Inflammatory macrophage treated with lipopolysaccharide for 4 hours (primary cell): ENCODE results near the gene C16orf86.

Source experiments
- DNase-seq: peaks from one replicate; pipeline ENCODE4 v3.0.0-alpha.2; 2020

C16orf86 gene, protein sequence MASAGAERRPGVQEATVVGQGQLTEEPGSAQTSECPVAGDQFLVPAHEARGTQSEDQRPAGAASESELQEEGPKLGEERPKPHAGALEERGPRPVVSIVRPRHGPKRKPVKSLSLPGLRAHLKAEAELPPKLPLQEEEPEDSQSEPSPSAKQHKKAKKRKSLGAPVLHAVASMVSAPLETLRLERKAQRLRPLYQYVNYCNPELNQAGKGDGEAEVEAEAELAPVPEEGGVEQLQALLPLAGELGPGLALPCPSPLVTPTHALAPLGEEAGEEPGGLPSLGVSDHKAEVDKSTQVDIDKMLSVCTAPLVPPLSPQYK

DNA sequence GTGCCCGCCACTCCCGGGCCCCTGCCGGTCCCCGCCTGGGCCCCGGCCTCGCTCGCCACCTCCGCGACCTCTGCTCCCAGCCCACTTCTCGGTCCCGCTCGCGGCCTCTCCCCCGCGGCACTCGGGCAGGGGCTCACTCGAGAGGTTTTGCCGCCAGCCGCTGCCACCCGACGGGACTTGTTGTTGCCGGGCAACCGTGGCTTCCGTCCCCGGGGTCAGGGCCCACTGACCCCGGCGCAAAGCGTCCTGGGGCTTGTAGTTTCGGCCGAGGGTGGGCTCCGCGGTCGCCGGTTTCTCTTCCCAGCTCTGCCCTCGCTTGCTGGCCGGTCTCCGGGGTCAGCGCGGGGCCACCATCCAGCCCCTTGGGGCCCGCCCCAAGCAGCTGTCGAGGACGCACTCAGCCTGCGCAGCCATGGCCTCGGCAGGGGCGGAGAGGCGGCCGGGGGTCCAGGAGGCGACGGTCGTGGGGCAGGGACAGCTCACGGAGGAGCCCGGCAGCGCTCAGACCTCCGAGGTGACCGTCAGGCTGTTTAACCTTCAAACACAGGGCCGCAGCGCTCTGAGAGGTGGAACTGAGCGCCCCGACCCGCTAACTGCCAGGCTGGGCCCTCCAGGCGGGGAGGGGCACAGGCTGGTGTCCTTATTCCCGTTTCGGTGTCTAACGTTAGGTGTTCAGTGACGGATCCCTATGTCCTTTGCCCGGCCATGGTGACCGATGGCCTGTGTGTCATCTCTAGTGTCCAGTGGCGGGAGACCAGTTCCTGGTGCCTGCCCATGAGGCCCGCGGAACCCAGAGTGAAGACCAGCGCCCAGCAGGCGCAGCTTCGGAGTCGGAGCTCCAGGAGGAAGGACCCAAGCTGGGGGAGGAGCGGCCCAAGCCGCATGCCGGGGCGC is at the start of gene C16orf86, which contains the start of gene ENKD1:
C16orf86 (plus strand) TSS at position 256 of the 894 bp plus-strand sequence; CDS start at position 413, 157 bp downstream.
ENKD1 (minus strand) TSS at position 192 of the 894 bp plus-strand sequence. CDS start 308 bp downstream, outside the sequence.
- peak; percentile 84 for DNase-seq

DNA sequence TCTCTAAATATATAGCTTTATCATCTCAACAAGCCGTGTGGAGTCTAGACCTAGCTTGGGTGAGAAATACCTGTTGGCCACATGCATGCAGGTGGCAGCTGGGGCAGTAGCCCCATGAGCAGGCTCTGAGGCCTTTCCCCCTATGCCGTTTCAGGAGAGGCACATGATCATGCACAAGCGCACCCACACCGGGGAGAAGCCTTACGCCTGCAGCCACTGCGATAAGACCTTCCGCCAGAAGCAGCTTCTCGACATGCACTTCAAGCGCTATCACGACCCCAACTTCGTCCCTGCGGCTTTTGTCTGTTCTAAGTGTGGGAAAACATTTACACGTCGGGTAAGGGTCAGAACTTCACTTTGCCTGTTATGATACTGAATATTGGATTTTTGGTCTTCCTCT is 38.4 kb upstream of the C16orf86 start:
- DNase-seq: no peak

DNA sequence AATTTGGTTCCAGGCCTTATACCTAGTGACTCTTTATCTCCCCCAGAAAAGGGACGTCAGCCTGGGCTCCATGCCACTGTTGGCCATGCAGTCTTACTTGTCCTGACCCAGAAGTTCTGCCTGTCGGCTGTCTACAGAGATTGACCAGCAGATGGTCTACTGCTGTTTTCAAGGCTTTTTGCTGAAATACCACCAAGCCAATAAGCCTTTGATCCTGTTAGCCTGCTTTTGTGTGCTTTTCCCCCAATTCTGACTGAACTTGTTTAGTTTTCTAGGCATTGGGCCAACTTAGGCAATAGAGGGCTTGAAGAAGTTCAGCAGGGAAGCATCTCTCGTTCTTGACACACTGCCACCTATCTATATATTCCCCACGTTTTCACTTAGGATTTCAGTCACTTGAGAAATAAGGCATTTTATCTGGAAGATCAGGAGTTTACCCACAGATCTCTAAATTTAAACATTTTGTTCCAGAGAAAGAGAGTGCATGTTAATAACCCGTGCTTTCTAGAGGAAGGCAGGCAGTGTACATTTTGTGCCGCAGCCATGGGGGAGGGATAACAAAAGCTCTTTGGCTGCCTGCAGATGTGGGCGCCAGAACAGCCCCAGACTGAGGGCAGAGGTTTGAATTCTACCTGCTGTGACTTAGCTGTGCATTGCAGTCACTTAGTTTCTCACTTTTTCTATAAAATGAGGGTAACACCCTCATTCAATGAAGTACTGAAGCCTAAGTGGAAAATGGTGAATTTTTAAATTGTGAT is 34.0 kb upstream of the C16orf86 start:
- no peak for DNase-seq

DNA sequence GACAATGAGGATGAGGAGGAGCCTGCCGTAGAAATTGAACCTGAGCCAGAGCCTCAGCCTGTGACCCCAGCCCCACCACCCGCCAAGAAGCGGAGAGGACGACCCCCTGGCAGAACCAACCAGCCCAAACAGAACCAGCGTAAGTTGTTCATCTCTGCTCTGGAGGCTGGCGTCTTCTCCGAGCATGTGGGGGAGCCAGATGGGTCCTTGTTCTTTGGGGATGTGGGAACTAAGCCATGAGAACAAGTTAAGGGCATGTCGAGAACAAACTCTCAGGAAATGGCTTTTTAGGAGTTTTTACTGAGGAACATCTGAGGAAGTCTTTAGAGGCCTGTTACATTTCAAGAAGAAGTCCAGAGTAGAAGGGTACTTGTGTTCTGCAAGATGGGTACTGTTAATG is 29.9 kb upstream of the C16orf86 start:
- no peak for DNase-seq

DNA sequence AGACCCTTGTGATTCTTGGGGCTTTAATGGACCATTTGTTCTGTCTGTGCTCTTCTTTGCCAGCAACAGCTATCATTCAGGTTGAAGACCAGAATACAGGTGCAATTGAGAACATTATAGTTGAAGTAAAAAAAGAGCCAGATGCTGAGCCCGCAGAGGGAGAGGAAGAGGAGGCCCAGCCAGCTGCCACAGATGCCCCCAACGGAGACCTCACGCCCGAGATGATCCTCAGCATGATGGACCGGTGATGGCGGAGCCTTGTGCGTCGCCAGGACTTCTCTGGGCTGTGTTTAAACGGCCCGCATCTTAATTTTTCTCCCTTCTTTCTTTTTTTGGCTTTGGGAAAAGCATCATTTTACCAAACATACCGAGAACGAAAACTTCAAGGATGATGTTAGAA is 29.0 kb upstream of the C16orf86 start:
- no peak for DNase-seq

DNA sequence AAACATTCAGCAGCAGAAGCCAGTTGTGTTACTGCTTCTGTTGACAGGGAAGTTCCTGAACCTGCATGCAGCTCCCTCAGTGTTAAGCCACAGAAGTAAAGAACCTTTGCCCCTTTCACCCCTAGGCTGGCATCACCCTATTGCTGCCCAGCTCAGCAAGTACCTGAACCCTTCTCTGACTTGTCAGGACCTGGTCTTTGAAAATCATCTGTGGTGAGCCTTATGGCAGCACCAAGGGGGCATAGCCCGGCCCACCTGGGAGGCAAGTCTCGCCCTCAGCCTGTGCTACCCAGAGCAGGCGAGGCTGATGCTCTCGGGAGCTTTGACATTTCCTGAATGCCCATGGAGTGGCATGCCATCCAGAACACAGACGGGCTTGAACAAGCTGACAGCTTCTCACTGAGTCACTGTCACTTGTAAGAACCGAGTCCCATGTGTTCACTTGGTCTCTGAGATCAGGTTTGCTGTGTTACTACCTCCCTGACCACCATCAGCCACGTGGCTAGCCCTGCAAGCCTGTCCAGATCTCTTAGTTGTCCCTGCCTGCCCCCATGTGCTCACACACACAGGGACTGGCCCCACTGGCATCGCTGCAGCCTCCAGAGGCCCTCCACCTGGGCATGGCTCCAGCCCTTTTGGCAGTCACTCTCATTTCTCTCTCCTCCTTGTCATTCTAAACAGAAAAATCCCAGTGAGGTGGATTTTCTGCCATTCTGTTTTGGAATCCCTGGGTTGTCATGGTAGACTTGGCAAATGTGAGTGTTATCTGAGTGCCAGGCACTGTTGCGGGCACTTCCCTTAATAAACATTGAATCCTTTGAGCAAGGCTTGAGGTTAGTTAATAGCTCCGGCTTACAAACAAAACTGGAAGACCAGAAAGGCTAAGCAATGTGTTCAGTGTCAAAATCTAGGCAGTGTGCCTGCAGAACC is 24.6 kb upstream of the C16orf86 start:
- no peak for DNase-seq

DNA sequence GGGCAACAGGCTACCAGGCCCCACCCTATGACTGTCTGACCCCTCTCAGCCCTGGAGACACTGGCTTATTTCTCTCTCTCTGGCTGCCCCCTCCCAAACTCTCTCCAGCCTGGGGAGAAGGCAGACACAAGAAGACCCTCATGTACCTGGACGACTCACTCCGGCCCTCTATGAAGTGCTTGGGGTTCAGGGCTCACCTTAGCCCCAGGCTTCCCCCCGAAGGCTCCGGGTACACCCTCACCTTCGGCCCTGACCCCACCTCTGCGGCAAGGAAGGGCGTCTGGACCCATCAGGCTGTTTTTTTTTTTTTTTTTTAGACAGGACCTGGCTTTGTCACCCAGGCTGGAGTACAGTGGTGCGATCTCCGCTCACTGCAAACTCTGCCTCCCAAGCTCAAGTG is 22.6 kb upstream of the C16orf86 start:
- DNase-seq: no peak

DNA sequence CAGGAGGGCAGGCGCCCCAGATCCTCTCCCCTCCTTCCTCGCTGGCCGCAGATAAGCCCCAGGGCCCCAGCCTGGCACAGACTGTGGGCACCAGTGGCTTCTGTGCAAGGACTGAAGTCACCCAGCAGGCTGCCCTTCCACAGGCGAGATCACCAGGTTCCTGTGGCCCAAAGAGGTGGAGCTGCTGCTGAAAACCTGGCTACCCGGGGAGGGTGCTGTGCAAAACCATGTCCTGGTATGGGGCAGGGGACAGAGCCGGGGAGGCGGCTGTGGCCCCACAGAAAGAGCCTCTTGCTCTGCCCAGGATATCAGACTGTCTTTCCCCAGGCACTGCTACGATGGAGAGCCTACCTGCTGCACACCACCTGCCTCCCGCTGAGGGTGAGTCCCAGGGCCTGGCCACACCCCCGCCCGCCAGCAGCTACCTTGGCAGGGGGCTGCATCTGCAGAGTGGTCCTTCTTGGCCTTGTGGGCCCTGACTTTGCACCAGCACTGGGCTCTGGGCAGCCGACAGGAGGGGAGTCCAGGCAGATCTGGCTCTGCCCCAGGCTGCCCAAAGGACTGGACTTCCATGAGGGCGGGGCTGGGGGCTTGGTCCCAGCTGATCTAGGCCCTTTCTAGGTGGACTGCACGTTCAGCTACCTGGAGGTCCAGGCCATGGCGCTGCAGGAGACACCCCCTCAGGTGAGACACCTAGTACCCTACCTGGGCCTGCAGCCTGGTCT is 21.1 kb upstream of the C16orf86 start:
- DNase-seq: no peak

DNA sequence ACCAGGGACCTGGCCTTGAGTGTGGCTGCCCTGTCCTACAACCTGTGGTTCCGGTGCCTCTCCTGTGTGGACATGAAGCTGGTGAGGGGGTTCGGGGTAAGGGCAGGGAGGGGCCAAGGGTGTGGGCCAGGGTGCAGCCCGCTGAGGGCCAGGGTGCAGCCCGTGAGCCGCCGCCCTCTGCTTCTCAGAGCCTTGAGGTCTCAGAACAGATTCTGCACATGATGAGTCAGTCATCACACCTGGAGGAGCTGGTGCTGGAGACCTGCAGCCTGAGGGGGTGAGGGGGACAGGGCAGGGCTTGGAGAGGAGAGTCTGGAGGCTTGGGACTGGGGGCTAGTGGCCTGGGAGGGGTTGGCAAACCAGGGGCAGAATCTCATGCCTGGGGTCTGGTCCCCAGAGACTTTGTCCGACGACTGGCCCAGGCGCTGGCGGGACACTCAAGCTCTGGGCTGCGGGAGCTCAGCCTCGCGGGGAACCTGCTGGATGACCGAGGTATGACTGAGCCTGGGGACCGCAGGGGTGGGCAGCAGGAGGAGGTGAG is 19.4 kb upstream of the C16orf86 start:
- no peak for DNase-seq

DNA sequence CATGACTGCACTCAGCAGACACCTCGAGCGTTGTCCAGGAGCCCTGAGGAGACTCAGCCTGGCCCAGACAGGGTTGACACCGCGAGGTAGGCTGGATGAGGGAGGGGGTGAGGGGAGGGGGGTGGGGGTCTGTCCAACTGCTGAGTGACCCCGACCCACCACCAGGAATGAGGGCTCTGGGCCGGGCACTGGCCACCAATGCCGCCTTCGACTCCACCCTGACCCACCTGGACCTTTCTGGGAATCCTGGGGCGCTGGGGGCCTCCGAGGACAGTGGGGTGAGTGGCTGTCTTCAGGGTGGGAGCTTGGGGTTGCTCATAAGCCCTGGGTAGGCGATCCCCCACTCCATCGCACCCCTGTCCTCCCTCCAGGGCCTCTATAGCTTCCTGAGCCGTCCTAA is 18.9 kb upstream of the C16orf86 start:
- DNase-seq: no peak

DNA sequence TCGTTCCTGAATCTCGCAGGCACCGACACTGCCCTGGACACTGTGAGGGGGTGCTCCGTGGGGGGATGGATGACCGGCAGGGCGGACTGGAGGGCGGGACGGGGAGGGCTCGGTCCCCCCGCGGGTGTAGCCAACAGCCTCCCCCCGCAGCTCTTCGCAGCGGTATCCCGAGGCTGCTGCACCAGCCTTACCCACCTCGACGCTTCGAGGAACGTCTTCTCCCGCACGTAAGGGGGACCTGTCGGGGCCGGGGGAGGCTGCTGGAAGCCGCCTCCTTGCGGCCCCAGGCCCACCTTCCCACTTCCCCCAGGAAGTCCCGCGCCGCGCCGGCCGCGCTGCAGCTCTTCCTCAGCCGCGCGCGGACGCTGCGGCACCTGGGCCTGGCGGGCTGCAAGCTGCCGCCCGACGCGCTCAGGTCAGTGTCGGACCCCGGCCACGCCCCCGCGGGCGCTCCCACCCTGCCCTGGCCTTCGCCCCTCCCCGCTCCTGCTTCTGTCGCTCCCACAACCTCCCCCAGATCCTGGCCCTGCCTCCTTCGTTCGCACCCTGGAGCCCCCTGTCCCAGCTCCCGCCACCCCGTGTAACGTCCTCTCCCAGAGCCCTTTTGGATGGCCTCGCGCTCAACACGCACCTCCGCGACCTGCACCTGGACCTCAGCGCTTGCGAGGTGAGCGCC is 18.4 kb upstream of the C16orf86 start:
- DNase-seq: no peak

DNA sequence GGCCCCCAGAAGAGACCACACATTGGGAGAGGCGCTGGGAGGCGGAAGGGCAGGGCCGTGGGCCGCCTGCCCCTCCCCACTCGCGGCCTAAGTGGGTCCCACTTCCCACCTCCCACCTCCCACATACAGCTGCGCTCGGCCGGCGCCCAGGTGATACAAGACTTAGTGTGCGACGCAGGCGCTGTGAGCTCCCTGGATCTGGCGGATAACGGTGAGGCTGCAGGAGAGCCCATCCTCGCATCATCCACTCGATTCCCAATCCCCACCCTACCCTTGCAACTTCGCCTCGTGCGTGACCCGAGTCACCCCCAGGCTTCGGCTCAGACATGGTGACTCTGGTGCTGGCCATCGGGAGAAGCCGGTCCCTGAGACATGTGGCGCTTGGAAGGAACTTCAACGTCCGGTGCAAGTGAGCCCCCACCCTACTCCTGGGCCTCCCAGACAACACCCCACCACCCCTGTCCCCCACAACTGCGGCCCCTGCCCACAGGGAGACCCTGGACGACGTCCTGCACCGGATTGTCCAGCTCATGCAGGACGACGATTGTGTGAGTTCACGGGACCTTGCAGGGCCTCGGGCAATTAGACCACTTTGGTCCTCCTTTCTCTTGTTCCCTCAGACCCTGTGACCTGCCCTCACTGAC is 17.7 kb upstream of the C16orf86 start:
- no peak for DNase-seq

DNA sequence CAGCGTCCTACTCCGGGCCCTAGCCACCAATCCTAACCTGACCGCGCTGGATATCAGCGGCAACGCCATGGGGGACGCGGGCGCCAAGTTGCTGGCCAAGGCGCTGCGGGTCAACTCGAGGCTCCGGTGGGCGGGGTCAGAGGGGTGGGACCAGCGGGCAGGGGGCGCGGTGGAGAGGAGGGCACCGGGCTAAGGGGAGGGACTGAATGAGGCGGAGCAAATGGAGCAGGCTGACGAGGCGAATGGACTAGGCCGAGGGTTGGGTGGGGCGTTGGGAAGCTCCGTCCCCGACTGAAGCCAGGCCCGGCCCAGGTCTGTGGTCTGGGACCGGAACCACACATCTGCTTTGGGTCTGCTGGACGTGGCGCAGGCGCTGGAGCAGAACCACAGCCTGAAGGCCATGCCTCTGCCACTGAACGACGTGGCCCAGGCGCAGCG is 17.1 kb upstream of the C16orf86 start:
- DNase-seq: no peak

DNA sequence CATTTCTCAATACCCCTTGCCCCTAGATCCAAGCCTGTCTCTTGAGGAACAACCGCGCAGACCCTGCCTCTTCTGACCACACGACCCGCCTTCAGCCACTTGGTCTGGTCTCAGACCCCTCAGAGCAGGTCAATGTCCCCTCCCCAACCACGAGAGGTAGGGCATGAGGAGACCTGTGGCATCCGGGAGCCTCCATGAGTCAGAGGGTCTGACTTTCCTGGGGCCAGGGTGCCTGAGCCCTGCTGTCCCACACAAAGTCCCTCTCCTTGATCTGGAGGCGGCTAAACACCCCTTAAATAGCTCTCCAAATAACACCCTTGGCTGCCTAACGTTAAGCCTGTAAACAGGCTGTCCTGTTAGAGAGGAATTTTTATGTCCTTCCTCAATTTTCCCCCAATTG is 16.6 kb upstream of the C16orf86 start:
- no peak for DNase-seq

DNA sequence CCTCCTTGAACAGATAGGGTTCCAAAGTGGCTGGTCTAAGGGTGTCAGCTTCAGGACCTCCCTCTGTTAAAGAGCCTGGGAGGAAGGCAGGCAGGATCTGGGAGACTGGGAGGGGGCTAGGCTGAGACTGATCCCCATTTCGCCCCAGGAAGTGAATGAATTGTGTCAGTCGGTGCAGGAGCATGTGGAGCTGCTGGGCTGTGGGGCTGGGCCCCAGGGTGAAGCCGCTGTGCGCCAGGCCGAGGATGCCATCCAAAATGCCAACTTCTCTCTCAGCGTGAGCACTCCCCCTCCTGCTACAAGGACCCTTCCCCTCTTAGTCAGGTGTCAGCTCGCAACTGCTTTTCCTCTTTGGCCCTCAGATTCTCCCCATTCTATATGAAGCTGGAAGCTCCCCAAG is 15.6 kb upstream of the C16orf86 start:
- no peak for DNase-seq

DNA sequence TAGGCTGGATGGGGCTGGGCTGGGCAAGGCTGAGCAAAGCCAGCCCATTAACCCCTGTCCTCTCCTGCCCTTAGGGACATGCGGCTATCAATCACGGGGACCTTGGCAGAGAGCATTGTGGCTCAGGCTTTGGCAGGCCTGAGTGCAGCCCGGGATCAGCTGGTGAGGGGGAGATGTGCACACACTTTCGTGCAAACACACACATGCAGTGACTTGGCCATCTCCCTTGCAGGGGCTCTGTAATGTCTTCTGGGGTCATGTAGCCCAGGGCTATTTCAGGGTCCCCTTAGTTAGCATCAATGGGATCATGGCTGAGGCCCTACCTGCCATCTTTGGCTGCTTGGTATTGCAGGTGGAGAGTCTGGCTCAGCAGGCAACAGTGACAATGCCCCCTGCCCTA is 14.8 kb upstream of the C16orf86 start:
- no peak for DNase-seq

DNA sequence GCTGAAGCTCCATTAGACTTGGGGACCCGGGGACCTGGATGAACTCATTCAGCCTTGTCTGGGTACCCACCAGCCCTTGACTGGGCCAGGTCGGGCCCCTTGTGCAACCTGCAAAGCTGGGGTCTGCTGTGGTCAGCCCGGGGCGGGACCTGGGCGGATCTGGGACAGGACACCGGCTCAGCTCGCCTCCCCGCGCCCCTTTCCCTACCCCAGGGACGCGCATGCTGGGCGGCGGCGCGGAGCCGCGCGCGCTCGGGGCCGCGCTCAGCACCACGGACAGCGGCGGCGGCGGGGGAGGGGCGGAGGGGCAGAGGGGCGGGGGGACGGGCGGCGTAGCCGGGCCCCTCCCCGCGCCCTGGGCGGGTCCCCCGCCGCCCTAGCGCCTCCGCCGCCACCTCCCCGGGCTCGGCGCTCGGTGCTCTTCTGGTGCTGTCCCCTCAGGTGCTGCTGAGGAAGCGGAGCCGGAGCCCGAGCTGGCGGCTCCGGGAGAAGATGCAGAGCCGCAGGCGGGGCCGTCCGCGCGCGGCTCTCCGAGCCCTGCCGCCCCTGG is 14.0 kb upstream of the C16orf86 start:
- DNase-seq: no peak

DNA sequence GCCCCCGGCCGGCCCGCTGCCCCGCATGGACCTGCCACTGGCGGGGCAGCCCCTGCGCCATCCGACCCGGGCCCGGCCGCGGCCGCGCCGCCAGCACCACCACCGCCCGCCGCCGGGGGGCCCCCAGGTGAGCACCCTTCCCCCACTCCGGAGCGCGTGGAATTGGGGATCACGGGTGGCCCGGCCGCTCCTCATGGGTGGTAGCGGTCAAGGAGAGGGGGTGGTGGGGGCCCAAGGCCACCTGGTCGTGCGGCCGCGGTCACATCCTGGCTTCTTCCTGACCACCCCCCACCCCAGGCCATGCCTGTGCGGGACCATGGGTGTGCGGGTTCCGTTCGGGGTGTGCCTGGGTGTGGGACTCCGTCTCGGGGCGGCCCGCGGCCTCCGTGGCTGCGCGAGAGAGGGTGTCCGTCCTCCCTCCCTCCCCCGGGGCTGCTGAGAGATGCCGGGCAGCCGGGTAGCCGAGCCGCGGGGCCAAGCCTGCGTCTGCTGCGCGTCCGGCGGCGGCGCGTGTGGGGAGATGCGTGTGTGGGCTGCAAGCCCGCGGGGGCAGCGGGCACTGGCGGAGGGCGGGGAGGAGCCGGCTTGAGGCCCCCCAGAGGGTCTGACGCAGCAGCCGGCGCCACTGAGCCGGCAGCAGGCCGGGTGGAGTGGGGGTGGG is 13.4 kb upstream of the C16orf86 start:
- no peak for DNase-seq

DNA sequence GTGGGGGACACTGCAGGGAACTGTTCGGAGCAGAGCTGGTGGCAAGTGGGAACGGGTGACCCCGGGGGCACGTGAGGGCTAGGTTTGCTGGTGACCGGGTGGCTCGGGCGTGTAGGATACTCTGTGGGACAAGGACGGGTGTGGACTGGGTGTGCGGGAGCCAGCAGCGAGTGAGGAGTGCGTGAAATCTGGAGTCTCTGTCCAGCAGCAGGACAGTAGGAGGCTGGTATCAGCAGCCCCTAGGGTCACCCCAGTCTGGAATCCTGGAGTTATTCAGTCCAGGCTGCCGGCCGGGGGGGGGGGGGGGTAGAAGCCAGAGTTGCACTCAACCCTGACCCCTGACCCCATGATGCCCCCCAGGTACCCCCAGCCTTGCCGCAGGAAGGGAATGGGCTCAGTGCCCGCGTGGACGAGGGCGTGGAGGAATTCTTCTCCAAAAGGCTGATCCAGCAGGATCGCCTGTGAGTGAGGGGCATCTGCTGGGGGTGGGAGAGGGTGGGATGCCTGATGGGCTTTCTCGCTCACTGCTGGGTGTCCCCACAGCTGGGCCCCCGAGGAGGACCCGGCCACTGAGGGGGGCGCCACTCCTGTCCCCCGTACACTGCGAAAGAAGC is 12.7 kb upstream of the C16orf86 start:
- no peak for DNase-seq
